IPS-20b (cell line): Measurements from ENCODE around the gene PRRT2.

Source experiments
- H3K27ac ChIP-seq: one replicate; pipeline ENCODE4 v1.5.1; 2013; ENCODE audit warnings: low read length
- H3K27me3 ChIP-seq: 2 replicates; pipeline ENCODE4 v1.6.1; 2013; ENCODE audit warnings: mild to moderate bottlenecking, low read length, inconsistent platforms; ENCODE audit not compliant: insufficient read depth
- H3K36me3 ChIP-seq: 2 replicates; pipeline ENCODE4 v1.6.1; 2013; ENCODE audit warnings: low read depth, mild to moderate bottlenecking, inconsistent platforms, low read length, moderate library complexity; ENCODE audit not compliant: insufficient read depth
- H3K4me1 ChIP-seq: 2 replicates; pipeline ENCODE4 v1.6.1; 2013; ENCODE audit warnings: mild to moderate bottlenecking, control low read depth, inconsistent platforms, low read length, moderate library complexity; ENCODE audit not compliant: insufficient read depth
- H3K4me3 ChIP-seq: 2 replicates; pipeline ENCODE4 v1.5.1; 2013; ENCODE audit warnings: mild to moderate bottlenecking, low read length, inconsistent platforms
- H3K9ac ChIP-seq: 2 replicates; pipeline ENCODE4 v1.6.1; 2013; ENCODE audit warnings: low read depth, mild to moderate bottlenecking, inconsistent platforms, low read length, moderate library complexity
- H3K9me3 ChIP-seq: 2 replicates; pipeline ENCODE4 v1.6.1; 2013; ENCODE audit warnings: mild to moderate bottlenecking, low read depth, low read length, inconsistent platforms; ENCODE audit not compliant: insufficient read depth

The PRRT2 gene

DNA sequence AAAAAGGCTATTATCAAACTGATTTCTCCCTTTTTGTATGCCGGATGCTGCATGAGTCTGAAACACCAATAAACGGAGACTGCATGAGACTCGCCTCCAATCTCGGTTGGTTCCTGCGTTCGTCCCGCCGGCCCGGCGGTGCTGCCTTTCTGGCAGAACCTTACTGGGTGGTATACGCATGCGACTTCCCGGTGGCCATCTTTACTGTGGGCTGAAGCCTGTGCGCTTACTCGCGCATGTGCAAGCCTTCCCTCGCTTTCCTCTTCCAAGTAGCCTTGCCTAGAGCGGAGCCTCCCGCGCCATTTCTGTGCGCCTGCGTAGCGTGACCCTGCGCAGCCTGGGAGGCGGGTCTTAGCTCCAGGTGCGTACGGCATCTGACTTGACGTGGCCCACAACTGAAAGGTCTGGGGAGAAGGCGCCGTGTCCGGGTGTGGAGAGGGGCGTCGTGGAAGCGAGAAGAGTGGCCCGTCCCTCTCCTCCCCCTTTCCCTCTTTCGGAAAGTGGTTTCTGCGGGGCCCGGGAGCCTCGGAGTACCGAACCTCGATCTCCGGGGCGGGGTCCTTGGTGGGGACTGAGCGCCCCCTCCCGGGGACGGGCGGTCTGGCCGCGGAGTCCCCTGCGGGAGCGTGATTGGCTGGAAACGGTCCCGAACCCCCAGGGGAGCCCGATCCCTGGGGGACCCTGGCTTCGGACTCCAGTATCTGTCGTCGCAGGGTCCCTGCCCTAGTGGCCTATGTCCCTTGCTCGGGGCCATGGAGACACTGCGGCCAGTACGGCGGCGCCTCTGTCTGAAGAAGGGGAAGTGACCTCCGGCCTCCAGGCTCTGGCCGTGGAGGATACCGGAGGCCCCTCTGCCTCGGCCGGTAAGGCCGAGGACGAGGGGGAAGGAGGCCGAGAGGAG, 4.0 kb downstream of the PRRT2 start, which contains the start of gene PAGR1:
PAGR1 (plus strand) TSS at position 360 of the 901 bp plus-strand sequence; CDS start at position 734, 374 bp downstream.
- Histone ChIP-seq H3K9me3 (no peaks in the 10 kb centered on the region), H3K27ac (peak within 1 kb of the TSS; percentile 83), H3K4me3 (peak within 1 kb of the TSS; percentile 98), H3K4me1 (peaks cover 10% of the 10 kb centered on the region; the same call in 1 of the 2 replicates), H3K36me3 (peaks cover 33% of the 10 kb centered on the region), H3K27me3 (no peaks in the 10 kb centered on the region), H3K9ac (peak within 1 kb of the TSS; percentile 95)

DNA sequence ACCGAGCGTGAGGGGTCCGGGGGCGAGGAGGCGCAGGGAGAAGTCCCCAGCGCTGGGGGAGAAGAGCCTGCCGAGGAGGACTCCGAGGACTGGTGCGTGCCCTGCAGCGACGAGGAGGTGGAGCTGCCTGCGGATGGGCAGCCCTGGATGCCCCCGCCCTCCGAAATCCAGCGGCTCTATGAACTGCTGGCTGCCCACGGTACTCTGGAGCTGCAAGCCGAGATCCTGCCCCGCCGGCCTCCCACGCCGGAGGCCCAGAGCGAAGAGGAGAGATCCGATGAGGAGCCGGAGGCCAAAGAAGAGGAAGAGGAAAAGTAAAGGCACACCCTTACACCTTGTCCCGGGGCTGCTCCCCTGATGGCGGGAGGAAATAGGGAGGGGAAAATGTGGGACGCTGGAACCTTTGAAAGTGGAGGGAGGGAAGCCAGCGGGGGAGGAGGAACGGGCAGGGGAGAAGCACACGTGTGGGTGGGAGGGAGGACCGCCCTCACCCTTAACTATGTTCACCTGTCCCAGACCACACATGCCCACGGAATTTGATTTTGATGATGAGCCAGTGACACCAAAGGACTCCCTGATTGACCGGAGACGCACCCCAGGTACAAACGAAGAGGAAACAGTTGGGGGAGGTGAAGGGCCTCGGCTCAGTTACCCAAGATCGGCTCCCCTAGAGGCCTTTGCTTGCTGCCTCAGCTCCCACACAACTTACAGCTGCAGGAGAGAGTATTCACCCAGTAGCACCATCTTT, 4.9 kb downstream of the PRRT2 start:
- Histone ChIP-seq H3K4me1 (peaks cover 10% of the 10 kb centered on the region; the same call in 1 of the 2 replicates), H3K27ac (peak overlapping the region; percentile 83), H3K9ac (peak overlapping the region; percentile 95), H3K27me3 (no peaks in the 10 kb centered on the region), H3K9me3 (no peaks in the 10 kb centered on the region), H3K36me3 (peaks cover 33% of the 10 kb centered on the region), H3K4me3 (peak overlapping the region; percentile 98)

DNA sequence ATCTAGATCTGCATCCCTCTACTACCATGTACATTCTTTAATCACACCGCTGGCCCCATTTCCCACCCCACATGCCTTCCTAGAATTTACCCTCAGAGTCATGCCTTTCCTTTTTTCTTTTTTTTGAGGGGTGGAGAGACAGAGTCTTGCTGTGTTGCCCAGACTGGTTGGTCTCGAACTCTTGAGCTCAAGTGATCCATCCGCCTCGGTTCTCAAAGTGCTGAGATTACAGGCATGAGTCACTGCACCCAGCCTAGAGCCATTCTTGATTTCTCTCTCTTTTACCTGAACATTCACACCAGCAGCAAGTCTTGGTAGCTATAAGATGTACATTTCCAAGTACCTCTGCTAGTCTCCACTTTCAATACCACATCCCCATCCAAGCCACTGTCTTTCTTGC, 6.1 kb downstream of the PRRT2 start:
- Histone ChIP-seq H3K9me3 (no peaks in the 10 kb centered on the region), H3K4me3 (peak overlapping the region; percentile 16; the same call in 1 of the 2 replicates), H3K36me3 (peaks cover 33% of the 10 kb centered on the region), H3K9ac (no peak overlapping the region), H3K27ac (no peak overlapping the region), H3K4me1 (peaks cover 10% of the 10 kb centered on the region; the same call in 1 of the 2 replicates), H3K27me3 (no peaks in the 10 kb centered on the region)

- Histone ChIP-seq H3K9me3 (no peaks in the 10 kb centered on the region), H3K9ac (no peak overlapping the region), H3K4me3 (no peak overlapping the region), H3K36me3 (peaks cover 33% of the 10 kb centered on the region), H3K27ac (no peak overlapping the region), H3K4me1 (peaks cover 3% of the 10 kb centered on the region; the same call in 1 of the 2 replicates), H3K27me3 (no peaks in the 10 kb centered on the region)
Observed at GRCh38 chr16:29819506-29819905, 7.5 kb downstream of the PRRT2 start.

DNA sequence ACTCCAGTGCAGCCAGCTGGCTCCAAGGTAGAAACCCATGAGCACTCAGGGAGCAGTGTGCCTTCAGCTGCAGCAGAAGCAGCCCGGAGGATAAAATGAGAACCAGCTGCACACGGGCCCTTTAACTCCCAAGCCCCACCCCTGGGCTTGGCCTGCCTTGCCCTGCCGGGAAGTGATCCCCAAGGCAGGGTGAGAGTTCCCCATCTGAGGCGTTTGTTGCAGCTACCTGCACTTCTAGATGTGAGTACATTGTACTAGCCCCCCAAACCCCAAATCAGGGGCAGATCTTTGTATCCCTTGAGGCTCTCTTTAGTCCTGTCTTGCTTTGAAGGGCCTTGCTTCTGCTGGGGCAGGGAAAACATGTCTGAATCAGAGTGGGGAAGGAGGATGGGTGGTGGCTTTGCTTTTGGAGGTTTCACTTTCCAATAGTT, 8.3 kb downstream of the PRRT2 start, which contains the start of gene MVP:
MVP (plus strand) TSS at position 192 of the 431 bp plus-strand sequence. CDS start 10,088 bp downstream, outside the sequence.
- Histone ChIP-seq H3K36me3 (peaks cover 33% of the 10 kb centered on the region), H3K4me1 (peaks cover 6% of the 10 kb centered on the region; the same call in 1 of the 2 replicates), H3K9ac (no peak within 1 kb of the TSS; the same call in 1 of the 2 replicates), H3K9me3 (no peaks in the 10 kb centered on the region), H3K27me3 (no peaks in the 10 kb centered on the region), H3K4me3 (no peak within 1 kb of the TSS; the same call in 1 of the 2 replicates), H3K27ac (no peak within 1 kb of the TSS)

- H3K9ac ChIP-seq: no peak overlapping the region; the same call in 1 of the 2 replicates
- no peaks in the 10 kb centered on the region for H3K9me3 ChIP-seq
- H3K4me3 ChIP-seq: no peak overlapping the region; the same call in 1 of the 2 replicates
- peaks cover 33% of the 10 kb centered on the region for H3K36me3 ChIP-seq
- H3K27me3 ChIP-seq: no peaks in the 10 kb centered on the region
- H3K27ac ChIP-seq: no peak overlapping the region
- H3K4me1 ChIP-seq: peaks cover 13% of the 10 kb centered on the region; the same call in 1 of the 2 replicates
Observed at GRCh38 chr16:29820730-29821642, 9.0 kb downstream of the PRRT2 start.

GRCh38 chr16:29821643-29822115, 9.7 kb downstream of the PRRT2 start:
- H3K27me3 ChIP-seq: no peaks in the 10 kb centered on the region
- peaks cover 13% of the 10 kb centered on the region; the same call in 1 of the 2 replicates for H3K4me1 ChIP-seq
- H3K9me3 ChIP-seq: no peaks in the 10 kb centered on the region
- no peak overlapping the region for H3K27ac ChIP-seq
- no peak overlapping the region for H3K9ac ChIP-seq
- no peak overlapping the region for H3K4me3 ChIP-seq
- peaks cover 33% of the 10 kb centered on the region for H3K36me3 ChIP-seq

- Histone ChIP-seq H3K36me3 (peaks cover 14% of the 10 kb centered on the region), H3K9ac (no peak overlapping the region), H3K27ac (no peak overlapping the region), H3K4me3 (no peak overlapping the region), H3K27me3 (no peaks in the 10 kb centered on the region), H3K9me3 (no peaks in the 10 kb centered on the region), H3K4me1 (peaks cover 13% of the 10 kb centered on the region; the same call in 1 of the 2 replicates)
Observed at GRCh38 chr16:29824589-29825144, 12.7 kb downstream of the PRRT2 start.

DNA sequence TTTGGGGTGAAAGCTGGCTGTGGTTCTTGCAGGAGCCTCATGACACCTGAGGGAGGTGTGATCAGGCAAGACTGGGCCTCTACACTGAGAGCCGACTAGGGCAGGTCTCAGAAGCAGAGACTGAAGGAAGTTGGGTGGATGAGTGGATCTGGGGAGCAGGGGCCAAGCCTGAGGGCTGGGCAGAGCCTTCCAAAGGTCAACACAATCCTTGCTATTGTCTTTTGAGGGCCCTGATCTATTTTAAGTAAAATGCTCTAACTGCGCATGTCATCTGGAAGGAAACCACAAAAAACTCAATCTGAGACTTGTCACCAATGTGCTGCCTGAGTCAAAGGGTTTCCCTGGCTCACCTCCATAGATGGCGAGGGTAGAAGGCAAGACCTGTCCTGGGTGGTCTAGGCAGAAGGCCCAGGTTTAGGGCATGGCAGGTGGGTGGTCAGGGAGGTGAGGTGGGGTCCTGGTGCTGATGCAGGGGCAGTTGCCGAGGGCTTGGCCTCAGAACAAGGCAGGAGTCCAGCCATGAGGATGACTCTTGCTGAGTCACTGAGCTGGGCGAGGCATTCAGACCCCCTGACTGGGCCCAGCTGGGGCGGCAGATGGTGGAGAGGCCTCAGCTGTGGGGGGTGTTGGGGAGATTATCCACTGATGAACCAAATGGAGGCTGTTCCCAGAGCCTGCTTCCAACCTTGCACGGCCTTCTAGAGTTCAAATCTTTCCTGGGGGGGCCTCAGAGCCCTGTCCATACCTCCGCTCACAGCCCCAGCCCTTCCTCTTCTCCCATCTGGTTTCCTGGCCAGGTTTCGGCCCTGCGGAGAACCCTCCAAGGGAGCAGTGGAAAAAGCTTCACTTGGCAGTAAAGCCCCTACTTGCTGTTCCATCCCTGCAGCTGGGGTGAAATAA, 13.4 kb downstream of the PRRT2 start:
- H3K27ac ChIP-seq: no peak overlapping the region
- no peaks in the 10 kb centered on the region for H3K9me3 ChIP-seq
- H3K36me3 ChIP-seq: peaks cover 7% of the 10 kb centered on the region
- no peaks in the 10 kb centered on the region for H3K27me3 ChIP-seq
- peaks cover 13% of the 10 kb centered on the region; the same call in 1 of the 2 replicates for H3K4me1 ChIP-seq
- H3K4me3 ChIP-seq: no peak overlapping the region
- 0 out of 2 replicates have a peak overlapping the region, but pooled peaks have one; percentile 11 for H3K9ac ChIP-seq

DNA sequence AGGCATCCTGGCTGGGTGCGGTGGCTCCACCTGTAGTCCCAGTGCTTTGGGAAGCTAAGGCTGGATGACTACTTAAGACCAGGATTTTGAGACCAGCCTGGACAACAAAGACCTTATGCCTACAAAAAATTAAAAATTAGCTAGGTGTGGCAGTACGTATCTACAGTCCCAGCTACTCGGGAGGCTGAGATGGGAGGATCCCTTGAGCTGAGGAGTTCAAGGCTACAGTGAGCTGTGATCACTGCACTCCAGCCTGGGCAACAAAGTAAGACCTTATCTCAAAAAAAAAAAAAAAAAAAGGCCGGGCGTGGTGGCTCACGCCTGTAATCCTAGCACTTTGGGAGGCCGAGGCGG, 14.3 kb downstream of the PRRT2 start:
- H3K4me1 ChIP-seq: peaks cover 10% of the 10 kb centered on the region; the same call in 1 of the 2 replicates
- H3K9ac ChIP-seq: no peak overlapping the region
- no peak overlapping the region for H3K27ac ChIP-seq

More for the DNA sequence above, 14.3 kb downstream of the PRRT2 start:
- Histone ChIP-seq H3K27me3 (no peaks in the 10 kb centered on the region), H3K4me3 (no peak overlapping the region), H3K36me3 (no peaks in the 10 kb centered on the region; the same call in none of the 2 replicates), H3K9me3 (no peaks in the 10 kb centered on the region)
